22Rv1 (cell line): ENCODE data around the gene MAP7D3.

Source experiments
- H3K27ac ChIP-seq: fragments of 450-650 bp; 2 replicates; pipeline ENCODE4 v1.5.1; 2017
- CTCF ChIP-seq: fragments of 450-650 bp; IDR thresholded peaks from 2 replicates; pipeline ENCODE4 v1.5.1; 2017; ENCODE audit warnings: mild to moderate bottlenecking
- ZFX ChIP-seq: fragments of 450-650 bp; IDR thresholded peaks from 2 replicates; pipeline ENCODE4 v1.6.1; 2017; ENCODE audit warnings: antibody characterized with exemption, borderline replicate concordance

MAP7D3 gene

GRCh38 chrX:136198010-136198409, 53.2 kb downstream of the MAP7D3 start:
- TF ChIP-seq CTCF (no peak), ZFX (no peak)
- H3K27ac ChIP-seq, result no peak overlapping the region

- TF ChIP-seq ZFX, result no peak
- no peak for TF ChIP-seq CTCF
- H3K27ac ChIP-seq, result no peak overlapping the region
These were observed 54.5 kb downstream of the MAP7D3 start for GRCh38 chrX:136196691-136197155.

- H3K27ac ChIP-seq, result no peak overlapping the region
- TF ChIP-seq CTCF (no peak), ZFX (no peak)
These were observed 56.0 kb downstream of the MAP7D3 start for GRCh38 chrX:136195247-136195646.

- H3K27ac ChIP-seq, result no peak overlapping the region
- TF ChIP-seq ZFX, result no peak
- TF ChIP-seq CTCF, result no peak
These were observed 56.7 kb downstream of the MAP7D3 start for GRCh38 chrX:136194536-136194935.

- no peak overlapping the region for H3K27ac ChIP-seq
- TF ChIP-seq CTCF (no peak), ZFX (no peak)
These were observed 57.4 kb downstream of the MAP7D3 start for GRCh38 chrX:136193771-136194170.

- no peak overlapping the region for H3K27ac ChIP-seq
- no peak for TF ChIP-seq CTCF
- no peak for TF ChIP-seq ZFX
These were observed 58.3 kb downstream of the MAP7D3 start for GRCh38 chrX:136192839-136193414.

GRCh38 chrX:136192135-136192534, 59.1 kb downstream of the MAP7D3 start:
- TF ChIP-seq CTCF (no peak), ZFX (no peak)
- H3K27ac ChIP-seq, result no peak overlapping the region
